ENCODE data around the gene EMD. TPM values are rescaled to one million over a fixed set of nuclear protein-coding genes. Genes with fewer than 3 reads are reported as not detected.

The EMD gene
- total and polyA plus RNA-seq, 2 of the 13 experiments (the other 11 are each of a cell fraction or from before 2014, with no cell fraction given) = 14.5 to 14.9 TPM

- TF ChIP-seq ZNF101 (CRISPR knock-in tag; IDR thresholded peaks at IDR 0.05; ENCODE audit: borderline replicate concordance, low read depth) = no peak
Measured at GRCh38 chrX:154351183-154352011, 27.7 kb upstream of the EMD start (continued).

- no peaks in the 10 kb centered on the region for H4K20me1 ChIP-seq (ENCODE audit: insufficient read depth, low read length)
- TF ChIP-seq ZNF556 (CRISPR knock-in tag; IDR thresholded peaks at IDR 0.05; ENCODE audit: borderline replicate concordance) (no peak), ZFP36 (IDR thresholded peaks at IDR 0.05; ENCODE audit: borderline replicate concordance, low read depth, low read length, partially characterized antibody) (no peak), ZNF441 (CRISPR knock-in tag; IDR thresholded peaks at IDR 0.05; ENCODE audit: borderline replicate concordance) (no peak), ARID5B (CRISPR knock-in tag; IDR thresholded peaks at IDR 0.05) (no peak), MAFG (CRISPR knock-in tag; IDR thresholded peaks at IDR 0.05) (no peak), ZNF749 (CRISPR knock-in tag; IDR thresholded peaks at IDR 0.05; ENCODE audit: borderline replicate concordance) (no peak), ZNF792 (CRISPR knock-in tag; IDR thresholded peaks at IDR 0.05) (no peak), ZNF33B (CRISPR knock-in tag; IDR thresholded peaks at IDR 0.05) (no peak), IRX3 (CRISPR knock-in tag; IDR thresholded peaks at IDR 0.05; ENCODE audit: borderline replicate concordance, low read depth) (no peak)
- TF ChIP-seq, protein P1, sequence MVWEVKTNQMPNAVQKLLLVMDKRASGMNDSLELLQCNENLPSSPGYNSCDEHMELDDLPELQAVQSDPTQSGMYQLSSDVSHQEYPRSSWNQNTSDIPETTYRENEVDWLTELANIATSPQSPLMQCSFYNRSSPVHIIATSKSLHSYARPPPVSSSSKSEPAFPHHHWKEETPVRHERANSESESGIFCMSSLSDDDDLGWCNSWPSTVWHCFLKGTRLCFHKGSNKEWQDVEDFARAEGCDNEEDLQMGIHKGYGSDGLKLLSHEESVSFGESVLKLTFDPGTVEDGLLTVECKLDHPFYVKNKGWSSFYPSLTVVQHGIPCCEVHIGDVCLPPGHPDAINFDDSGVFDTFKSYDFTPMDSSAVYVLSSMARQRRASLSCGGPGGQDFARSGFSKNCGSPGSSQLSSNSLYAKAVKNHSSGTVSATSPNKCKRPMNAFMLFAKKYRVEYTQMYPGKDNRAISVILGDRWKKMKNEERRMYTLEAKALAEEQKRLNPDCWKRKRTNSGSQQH (CRISPR knock-in tag; IDR thresholded peaks at IDR 0.05; ENCODE audit: low read depth) = no peak
- TF ChIP-seq, protein P2, sequence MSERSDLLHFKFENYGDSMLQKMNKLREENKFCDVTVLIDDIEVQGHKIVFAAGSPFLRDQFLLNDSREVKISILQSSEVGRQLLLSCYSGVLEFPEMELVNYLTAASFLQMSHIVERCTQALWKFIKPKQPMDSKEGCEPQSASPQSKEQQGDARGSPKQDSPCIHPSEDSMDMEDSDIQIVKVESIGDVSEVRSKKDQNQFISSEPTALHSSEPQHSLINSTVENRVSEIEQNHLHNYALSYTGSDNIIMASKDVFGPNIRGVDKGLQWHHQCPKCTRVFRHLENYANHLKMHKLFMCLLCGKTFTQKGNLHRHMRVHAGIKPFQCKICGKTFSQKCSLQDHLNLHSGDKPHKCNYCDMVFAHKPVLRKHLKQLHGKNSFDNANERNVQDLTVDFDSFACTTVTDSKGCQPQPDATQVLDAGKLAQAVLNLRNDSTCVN (CRISPR knock-in tag; IDR thresholded peaks at IDR 0.05; ENCODE audit: borderline replicate concordance) = no peak
- WGBS (ENCODE audit: low lambda C conversion rate) = no CpG with 5 or more reads among the region's 14 CpGs
- DNase-seq (ENCODE audit: low spot score) = no peak
- H3K4me2 ChIP-seq (ENCODE audit: low read depth, low read length) = no peak overlapping the region
- H3K27me3 ChIP-seq (ENCODE audit: control insufficient read depth in 1 of 2, insufficient read depth in 2 of 2, low read length in 2 of 2) = no peaks in the 10 kb centered on the region
- ChIA-PET POLR2A (no interaction called here), CTCF (ENCODE audit: low intra/inter-chr PET ratio, low total read pairs) (no interaction called here)
- no peak for FAIRE-seq
- no peak overlapping the region for H3K4me3 ChIP-seq (replicated peaks in 1 of 3; ENCODE audit: insufficient read depth in 1 of 3, low read depth in 2 of 3, low read length in 3 of 3)
- ATAC-seq = no peak
- peaks cover 10 to 33% of the 10 kb centered on the region in 2 experiments; a peak in 4 of 5 replicates for H3K36me3 ChIP-seq (replicated peaks in 1 of 2; ENCODE audit: control insufficient read depth in 1 of 2, insufficient read depth in 2 of 2, low read length in 2 of 2)
- no TSS peak for BruUV-seq (replicated peaks)
- H3K79me2 ChIP-seq (ENCODE audit: insufficient read depth, low read length) = no peaks in the 10 kb centered on the region
- H3K9me3 ChIP-seq (ENCODE audit: low read length) = no peaks in the 10 kb centered on the region
- H3K9ac ChIP-seq (ENCODE audit: insufficient read depth, low read depth, low read length) = no peak overlapping the region
- no peak overlapping the region for H2AFZ ChIP-seq (ENCODE audit: low read length)
- peaks cover 5% of the 10 kb centered on the region; the same call in 1 of the 2 replicates for H3K4me1 ChIP-seq (ENCODE audit: insufficient read depth, low read length)
- no peak overlapping the region for H3K27ac ChIP-seq (ENCODE audit: extremely low read length, insufficient read depth, low read length)
- intact Hi-C loops (cut with micrococcal nuclease; ENCODE audit: unreplicated experiment) (no loop called here), in situ Hi-C loops (cut with HindIII; ENCODE audit: extremely low pct_ligation_motif_present, low pct_unique_long_range_greater_than_20kb) (no loop called here)
Measured at GRCh38 chrX:154352012-154352401, 27.1 kb upstream of the EMD start.
